ENCODE measurements around the gene C16orf54.
"Not testable (repeated sequence)": the region's sequence is repeated elsewhere in the genome, so short reads cannot be mapped to it uniquely, and the experiment has no call there.

The C16orf54 gene

GRCh38 chr16:29707160-29707559 is 38.6 kb downstream of the C16orf54 start:
- not testable (repeated sequence) for DNase-seq

GRCh38 chr16:29705030-29705429 is 40.8 kb downstream of the C16orf54 start:
- DNase-seq, result no peak

GRCh38 chr16:29702269-29702668 is 43.5 kb downstream of the C16orf54 start:
- DNase-seq, result no peak

GRCh38 chr16:29701214-29701555 is 44.6 kb downstream of the C16orf54 start:
- DNase-seq, result no peak

DNA sequence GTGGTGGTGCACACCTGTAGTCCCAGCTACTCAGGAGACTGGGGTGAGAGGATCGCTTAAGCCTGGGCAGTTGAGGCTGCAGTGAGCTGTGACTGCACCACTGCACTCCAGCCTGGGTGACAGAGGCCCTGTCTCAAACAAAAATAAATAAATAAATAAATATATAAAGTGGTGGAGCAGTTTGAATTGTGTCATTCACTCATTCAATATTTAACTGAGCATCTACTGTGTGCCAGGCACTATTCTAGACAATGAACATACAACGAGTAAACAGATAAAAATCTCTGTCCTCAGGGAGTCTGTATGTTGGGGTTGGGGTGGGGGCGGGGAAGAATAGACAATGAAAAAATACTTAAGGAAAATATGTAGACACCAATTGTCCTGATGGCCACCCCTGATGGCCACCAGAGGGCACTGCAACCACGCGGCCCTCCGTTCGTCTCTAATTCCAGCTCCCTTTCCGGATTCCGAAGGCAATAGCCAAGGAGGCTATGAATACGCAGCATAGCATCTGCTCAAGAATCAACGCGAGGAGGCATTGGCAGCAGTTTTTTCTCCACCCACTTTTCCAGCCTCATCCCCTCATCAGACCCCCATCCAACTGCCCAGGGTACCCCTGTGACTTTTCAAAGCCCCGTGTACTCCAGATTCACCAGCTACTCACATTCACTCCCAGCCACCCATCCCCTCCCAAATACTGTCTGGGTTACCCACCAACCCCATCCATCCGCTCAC is 45.4 kb downstream of the C16orf54 start:
- DNase-seq, result no peak

GRCh38 chr16:29699324-29700219 is 46.2 kb downstream of the C16orf54 start:
- no peak for DNase-seq

DNA sequence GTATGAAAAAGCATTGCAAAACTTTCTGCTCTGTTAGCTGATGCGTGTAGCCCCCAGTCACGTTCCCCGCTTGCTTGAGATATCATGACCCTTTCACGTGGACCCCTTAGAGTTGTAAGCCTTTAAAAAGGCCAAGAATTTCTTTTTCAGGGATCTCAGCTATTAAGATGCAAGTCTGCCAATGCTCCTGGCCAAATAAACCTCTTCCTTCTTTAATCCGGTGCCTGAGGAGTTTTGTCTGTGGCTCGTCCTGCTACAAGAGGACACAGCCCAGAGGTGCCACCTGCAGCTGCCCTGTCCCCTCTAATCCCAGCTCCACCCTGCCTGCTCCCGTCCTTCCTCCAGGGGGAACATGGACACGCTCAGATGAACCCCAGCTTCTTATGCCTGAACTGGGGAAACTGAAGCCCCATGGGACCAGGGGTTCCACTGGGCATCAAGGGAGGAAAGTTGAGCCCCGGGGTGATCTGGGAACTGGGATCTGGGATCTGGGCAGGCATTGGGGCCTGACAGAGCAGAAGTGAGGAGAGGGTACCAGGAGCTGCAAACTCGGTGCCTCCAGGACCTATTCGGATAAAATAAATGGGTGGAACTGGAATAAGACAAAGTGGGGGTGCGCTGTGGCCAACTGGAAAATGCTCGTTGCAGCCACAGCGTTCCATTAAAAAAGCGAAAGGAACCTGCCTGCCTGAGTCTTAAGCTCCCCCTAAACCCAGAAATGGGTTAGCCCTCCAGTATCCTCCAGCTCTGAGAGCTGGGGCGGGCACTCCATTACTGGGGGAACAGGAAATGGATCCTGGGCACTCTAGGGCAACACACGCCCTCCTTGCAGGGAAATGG is 47.1 kb downstream of the C16orf54 start:
- no peak for DNase-seq

DNA sequence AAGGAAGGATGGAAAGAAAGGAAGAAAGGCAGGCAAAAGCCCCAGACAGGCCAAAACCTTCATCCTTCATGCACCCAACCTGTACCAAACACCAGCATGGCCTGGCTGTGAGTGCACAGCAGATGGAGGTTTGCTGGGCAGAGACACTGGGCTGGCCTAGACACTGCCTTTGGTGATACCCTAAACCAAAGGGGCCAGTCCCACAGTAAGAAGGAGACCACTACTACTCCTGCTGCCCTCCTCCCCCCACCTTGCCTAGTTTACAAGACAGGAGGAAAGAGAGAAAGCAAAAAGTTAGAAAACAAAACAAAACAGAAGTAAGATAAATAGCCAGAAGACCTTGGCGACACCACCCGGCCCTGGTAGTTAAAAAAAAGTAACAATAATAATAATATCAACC is 47.7 kb downstream of the C16orf54 start:
- DNase-seq, result no peak

- DNase-seq, result no peak
Measured at GRCh38 chr16:29697391-29697790, 48.4 kb downstream of the C16orf54 start.

GRCh38 chr16:29696881-29697331 is 48.9 kb downstream of the C16orf54 start:
- no peak for DNase-seq

- not testable (repeated sequence) for DNase-seq
Measured at GRCh38 chr16:29695675-29696074, 50.1 kb downstream of the C16orf54 start.

GRCh38 chr16:29694384-29695195 is 51.2 kb downstream of the C16orf54 start:
- no peak for DNase-seq

- DNase-seq, result not testable (repeated sequence)
Measured at GRCh38 chr16:29692606-29693005, 53.2 kb downstream of the C16orf54 start.
